ENCODE measurements around the gene STK17A.

DNA sequence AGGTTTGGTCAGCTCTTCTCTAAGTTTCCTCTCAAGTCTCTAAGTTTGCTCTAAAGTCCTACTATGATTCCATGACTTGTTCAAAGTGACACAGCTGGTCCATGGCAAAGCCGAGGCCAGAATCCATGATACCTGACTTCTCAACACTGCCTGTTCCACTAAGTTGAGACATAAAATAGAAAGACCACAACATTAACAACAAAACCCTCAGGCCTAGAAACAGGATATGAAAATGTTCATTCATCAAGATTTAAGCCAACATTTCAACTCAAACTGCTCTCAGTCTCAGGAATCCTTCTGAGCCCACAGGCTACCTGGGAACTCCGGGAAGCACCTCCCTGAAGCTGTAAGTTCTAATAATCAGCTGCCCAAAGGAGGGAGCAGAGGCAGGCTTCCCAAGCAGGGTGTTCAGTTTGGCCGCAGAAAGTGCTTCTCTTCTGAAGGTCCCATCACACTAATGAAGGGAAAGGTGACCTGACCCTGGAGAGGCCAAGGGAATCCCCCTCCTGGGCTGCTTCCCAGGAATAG is 62.9 kb downstream of the STK17A start:
- TF ChIP-seq, protein P1, sequence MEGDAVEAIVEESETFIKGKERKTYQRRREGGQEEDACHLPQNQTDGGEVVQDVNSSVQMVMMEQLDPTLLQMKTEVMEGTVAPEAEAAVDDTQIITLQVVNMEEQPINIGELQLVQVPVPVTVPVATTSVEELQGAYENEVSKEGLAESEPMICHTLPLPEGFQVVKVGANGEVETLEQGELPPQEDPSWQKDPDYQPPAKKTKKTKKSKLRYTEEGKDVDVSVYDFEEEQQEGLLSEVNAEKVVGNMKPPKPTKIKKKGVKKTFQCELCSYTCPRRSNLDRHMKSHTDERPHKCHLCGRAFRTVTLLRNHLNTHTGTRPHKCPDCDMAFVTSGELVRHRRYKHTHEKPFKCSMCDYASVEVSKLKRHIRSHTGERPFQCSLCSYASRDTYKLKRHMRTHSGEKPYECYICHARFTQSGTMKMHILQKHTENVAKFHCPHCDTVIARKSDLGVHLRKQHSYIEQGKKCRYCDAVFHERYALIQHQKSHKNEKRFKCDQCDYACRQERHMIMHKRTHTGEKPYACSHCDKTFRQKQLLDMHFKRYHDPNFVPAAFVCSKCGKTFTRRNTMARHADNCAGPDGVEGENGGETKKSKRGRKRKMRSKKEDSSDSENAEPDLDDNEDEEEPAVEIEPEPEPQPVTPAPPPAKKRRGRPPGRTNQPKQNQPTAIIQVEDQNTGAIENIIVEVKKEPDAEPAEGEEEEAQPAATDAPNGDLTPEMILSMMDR (conservative IDR thresholded peaks at IDR 0.05 in 1 of 2, IDR thresholded peaks at IDR 0.05 in 1 of 2; ENCODE audit: low read depth in 1 of 2, low read length in 2 of 2), result no peak
- no peak for TF ChIP-seq EZH2 (IDR thresholded peaks at IDR 0.05; ENCODE audit: low read length, missing control alignments)
